Trophoblast cell (in vitro differentiated cells and primary cell): ENCODE measurements around the gene DCXR.

ENCODE experiments used
- DNase-seq, 2 donors: peaks; one replicate each; pipeline ENCODE4 v3.0.0-alpha.2; 2016
- H2AFZ ChIP-seq: 2 replicates; pipeline ENCODE4 v1.6.1; 2013; ENCODE audit warnings: low read length, moderate library complexity, mild to moderate bottlenecking; ENCODE audit not compliant: insufficient read depth, poor library complexity
- H2AK5ac ChIP-seq: 2 replicates; pipeline ENCODE4 v1.6.1; 2013; ENCODE audit warnings: mild to moderate bottlenecking, low read length
- H2BK120ac ChIP-seq: 2 replicates; pipeline ENCODE4 v1.6.1; 2013; ENCODE audit warnings: low read length, mild to moderate bottlenecking, moderate library complexity; ENCODE audit not compliant: insufficient read depth, poor library complexity
- H2BK12ac ChIP-seq: 2 replicates; pipeline ENCODE4 v1.6.1; 2013; ENCODE audit warnings: mild to moderate bottlenecking, low read length, moderate library complexity
- H2BK5ac ChIP-seq: 2 replicates; pipeline ENCODE4 v1.6.1; 2013; ENCODE audit warnings: low read length, low read depth, moderate library complexity, mild to moderate bottlenecking; ENCODE audit not compliant: poor library complexity
- H3K14ac ChIP-seq: 2 replicates; pipeline ENCODE4 v1.6.1; 2013; ENCODE audit warnings: mild to moderate bottlenecking, low read length
- H3K18ac ChIP-seq: 2 replicates; pipeline ENCODE4 v1.6.1; 2013; ENCODE audit warnings: mild to moderate bottlenecking, low read length
- H3K23ac ChIP-seq: 2 replicates; pipeline ENCODE4 v1.6.1; 2013; ENCODE audit warnings: low read length
- H3K27ac ChIP-seq: 2 replicates; pipeline ENCODE4 v1.5.1; 2013; ENCODE audit warnings: low read depth, mild to moderate bottlenecking, inconsistent platforms, low read length, moderate library complexity
- H3K27me3 ChIP-seq: 2 replicates; pipeline ENCODE4 v1.6.1; 2013; ENCODE audit warnings: inconsistent platforms, mild to moderate bottlenecking, low read length, moderate library complexity; ENCODE audit not compliant: insufficient read depth
- H3K36me3 ChIP-seq, 2 experiments: 1 replicate in 1 of 2; 2 replicates in 1 of 2; pipeline ENCODE4 v1.6.1; 2013; ENCODE audit warnings: low read length in 2 of 2, mild to moderate bottlenecking in 2 of 2, moderate library complexity in 1 of 2; ENCODE audit not compliant: insufficient read depth in 2 of 2, control insufficient read depth in 1 of 2
- H3K4ac ChIP-seq: 2 replicates; pipeline ENCODE4 v1.6.1; 2013; ENCODE audit warnings: low read depth, mild to moderate bottlenecking, low read length, moderate library complexity
- H3K4me1 ChIP-seq, 2 experiments: 1 replicate in 1 of 2; 2 replicates in 1 of 2; pipeline ENCODE4 v1.6.1; 2013; ENCODE audit warnings: low read length in 2 of 2, mild to moderate bottlenecking in 2 of 2, moderate library complexity in 1 of 2; ENCODE audit not compliant: insufficient read depth in 2 of 2, control insufficient read depth in 1 of 2
- H3K4me2 ChIP-seq: 2 replicates; pipeline ENCODE4 v1.6.1; 2013; ENCODE audit warnings: inconsistent platforms, mild to moderate bottlenecking, low read length, moderate library complexity
- H3K4me3 ChIP-seq: 2 replicates; pipeline ENCODE4 v1.5.1; 2013; ENCODE audit warnings: mild to moderate bottlenecking, low read depth, low read length, inconsistent platforms
- H3K79me1 ChIP-seq: one replicate; pipeline ENCODE4 v1.6.1; 2013; ENCODE audit warnings: low read length
- H3K79me2 ChIP-seq: 2 replicates; pipeline ENCODE4 v1.6.1; 2013; ENCODE audit warnings: low read length, mild to moderate bottlenecking; ENCODE audit not compliant: control insufficient read depth, insufficient read depth, poor library complexity
- H3K9ac ChIP-seq: 2 replicates; pipeline ENCODE4 v1.6.1; 2013; ENCODE audit warnings: mild to moderate bottlenecking, low read length
- H3K9me3 ChIP-seq: 2 replicates; pipeline ENCODE4 v1.6.1; 2013; ENCODE audit warnings: low read depth, mild to moderate bottlenecking, control low read depth, inconsistent platforms, low read length; ENCODE audit not compliant: insufficient read depth
- H4K12ac ChIP-seq: 2 replicates; pipeline ENCODE4 v1.6.1; 2013; ENCODE audit warnings: low read depth, mild to moderate bottlenecking, low read length, moderate library complexity
- H4K8ac ChIP-seq: 2 replicates; pipeline ENCODE4 v1.6.1; 2013; ENCODE audit warnings: low read depth, mild to moderate bottlenecking, low read length, moderate library complexity
- H4K91ac ChIP-seq: one replicate; pipeline ENCODE4 v1.6.1; 2013; ENCODE audit warnings: low read depth, mild to moderate bottlenecking, low read length, moderate library complexity
- WGBS: extraction: QIAGEN DNeasy Blood & Tissue Kit; methylation state at CpG from one replicate; pipeline ENCODE4 v1.1.7; 2013; ENCODE audit warnings: missing lambda C conversion rate; ENCODE audit not compliant: insufficient read length, insufficient coverage; ENCODE audit errors: extremely low coverage; 5-methylcytosine and 5-hydroxymethylcytosine counted together

Gene DCXR

DNA sequence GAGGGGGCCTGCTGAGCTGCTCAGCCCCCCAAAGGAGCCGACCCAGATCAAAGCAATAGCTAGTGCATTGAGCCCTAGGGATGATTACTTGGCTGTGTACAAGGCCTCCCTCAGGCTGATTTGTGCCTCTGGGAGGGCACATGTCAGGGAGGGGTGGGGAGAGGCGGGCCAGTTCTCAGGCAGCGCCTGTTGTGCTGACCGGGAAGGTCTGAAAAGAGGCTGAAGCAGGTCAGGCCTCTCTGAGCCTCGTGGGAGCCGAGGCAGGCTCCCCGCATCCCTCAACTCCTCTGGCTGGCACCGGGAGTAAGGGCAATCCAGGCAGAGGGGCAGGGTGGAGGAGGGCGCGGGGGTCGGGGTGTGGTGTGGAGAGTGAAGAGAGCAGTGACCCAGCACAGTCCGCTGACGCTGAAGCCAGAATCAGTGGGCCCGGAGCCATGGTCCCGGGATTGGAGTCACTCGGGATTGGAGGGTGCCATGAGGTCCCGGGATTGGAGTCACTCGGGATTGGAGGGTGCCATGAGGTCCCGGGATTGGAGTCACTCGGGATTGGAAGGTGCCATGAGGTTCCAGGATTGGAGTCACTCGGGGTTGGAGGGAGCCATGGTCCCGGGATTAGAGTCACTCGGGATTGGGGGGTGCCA is 3.0 kb downstream of the DCXR start:
- Histone ChIP-seq H4K12ac (no peak overlapping the region), H3K4me3 (no peak overlapping the region), H2AK5ac (no peak overlapping the region), H4K8ac (no peak overlapping the region), H3K79me1 (peaks cover 9% of the 10 kb centered on the region), H2BK12ac (no peak overlapping the region), H3K4me2 (no peak overlapping the region), H3K27me3 (no peaks in the 10 kb centered on the region), H2AFZ (no peak overlapping the region), H2BK5ac (no peak overlapping the region), H2BK120ac (no peak overlapping the region), H3K36me3 (peaks cover 6 to 8% of the 10 kb centered on the region in 2 experiments), H3K4ac (no peak overlapping the region), H3K9me3 (peaks cover 1% of the 10 kb centered on the region), H3K23ac (no peak overlapping the region), H4K91ac (no peak overlapping the region), H3K9ac (no peak overlapping the region), H3K79me2 (peaks cover 5% of the 10 kb centered on the region), H3K14ac (no peak overlapping the region), H3K18ac (no peak overlapping the region), H3K4me1 (peaks cover 5 to 13% of the 10 kb centered on the region in 2 experiments), H3K27ac (no peak overlapping the region)
- WGBS: no CpG with 5 or more reads among the region's 23 CpGs
- DNase-seq: no peak

GRCh38 chr17:82033359-82034085 is 4.0 kb downstream of the DCXR start:
- Histone ChIP-seq H3K79me2 (peaks cover 5% of the 10 kb centered on the region), H4K8ac (no peak overlapping the region), H2BK120ac (no peak overlapping the region), H3K14ac (no peak overlapping the region), H3K4me1 (peaks cover 5 to 13% of the 10 kb centered on the region in 2 experiments), H4K91ac (no peak overlapping the region), H3K4ac (no peak overlapping the region), H3K9ac (no peak overlapping the region), H3K4me3 (no peak overlapping the region), H3K27ac (no peak overlapping the region), H3K9me3 (peaks cover 1% of the 10 kb centered on the region), H3K18ac (no peak overlapping the region), H2BK5ac (no peak overlapping the region), H2AFZ (no peak overlapping the region), H3K36me3 (peaks cover 8 to 9% of the 10 kb centered on the region in 2 experiments), H2AK5ac (no peak overlapping the region), H4K12ac (no peak overlapping the region), H3K79me1 (peaks cover 9% of the 10 kb centered on the region), H2BK12ac (no peak overlapping the region), H3K27me3 (no peaks in the 10 kb centered on the region), H3K23ac (no peak overlapping the region), H3K4me2 (no peak overlapping the region)
- DNase-seq: no peak
- WGBS: no CpG with 5 or more reads among the region's 38 CpGs

- H2BK5ac ChIP-seq: no peak overlapping the region
Measured at GRCh38 chr17:82031885-82032627, 5.4 kb downstream of the DCXR start.

GRCh38 chr17:82031303-82031884 is 6.1 kb downstream of the DCXR start, which contains the start of gene RAC3:
TSS of gene RAC3 (plus strand) at chr17:82031678. CDS start at chr17:82031762, 84 bp downstream.
- peaks cover 5% of the 10 kb centered on the region for H3K9me3 ChIP-seq
- no peaks in the 10 kb centered on the region for H3K27me3 ChIP-seq
- H3K4me1 ChIP-seq: peaks cover under 1 to 8% of the 10 kb centered on the region in 2 experiments
- peak within 1 kb of the TSS; percentile 89 for H3K4me2 ChIP-seq
- H2AK5ac ChIP-seq: no peak within 1 kb of the TSS
- peaks cover 5% of the 10 kb centered on the region for H3K79me1 ChIP-seq
- H3K23ac ChIP-seq: no peak within 1 kb of the TSS
- H3K18ac ChIP-seq: peak within 1 kb of the TSS; percentile 36
- H2BK5ac ChIP-seq: peak within 1 kb of the TSS; percentile 14
- peak within 1 kb of the TSS; percentile 68 for H3K4me3 ChIP-seq
- peak within 1 kb of the TSS; percentile 60 for H4K91ac ChIP-seq
- H4K12ac ChIP-seq: no peak within 1 kb of the TSS
- H2BK120ac ChIP-seq: peak within 1 kb of the TSS; percentile 27
- H3K14ac ChIP-seq: peak within 1 kb of the TSS; percentile 33
- no peaks in the 10 kb centered on the region for H3K79me2 ChIP-seq
- no peak within 1 kb of the TSS for H2BK12ac ChIP-seq
- WGBS: no CpG with 5 or more reads among the region's 96 CpGs
- peaks cover 8 to 16% of the 10 kb centered on the region in 2 experiments for H3K36me3 ChIP-seq
- peak within 1 kb of the TSS; percentile 77 for H2AFZ ChIP-seq
- peak within 1 kb of the TSS; percentile 17 for H3K9ac ChIP-seq
- H3K27ac ChIP-seq: peak within 1 kb of the TSS; percentile 9
- H4K8ac ChIP-seq: peak within 1 kb of the TSS; percentile 20
- H3K4ac ChIP-seq: no peak within 1 kb of the TSS
- DNase-seq: peak in 1 of 2 donors; percentile 48

More at GRCh38 chr17:82031885-82032627, 5.4 kb downstream of the DCXR start:
- H3K9me3 ChIP-seq: peaks cover 3% of the 10 kb centered on the region
- DNase-seq: peak in 1 of 2 donors; percentile 72
- no peak overlapping the region for H3K27ac ChIP-seq
- H2BK120ac ChIP-seq: no peak overlapping the region
- no peak overlapping the region for H4K12ac ChIP-seq
- peak overlapping the region; percentile 33 for H3K14ac ChIP-seq
- no peaks in the 10 kb centered on the region for H3K27me3 ChIP-seq
- no peak overlapping the region for H3K4ac ChIP-seq
- peak overlapping the region; percentile 6 for H2AFZ ChIP-seq
- H4K91ac ChIP-seq: peak overlapping the region; percentile 60
- no peak overlapping the region for H2AK5ac ChIP-seq
- H3K23ac ChIP-seq: no peak overlapping the region
- H3K4me3 ChIP-seq: peak overlapping the region; percentile 20
- H3K79me1 ChIP-seq: peaks cover 9% of the 10 kb centered on the region
- peak overlapping the region; percentile 23 for H3K18ac ChIP-seq
- peak overlapping the region; percentile 62 for H3K4me2 ChIP-seq
- WGBS: no CpG with 5 or more reads among the region's 59 CpGs
- no peak overlapping the region for H3K9ac ChIP-seq
- no peak overlapping the region for H2BK12ac ChIP-seq
- H3K79me2 ChIP-seq: peaks cover 5% of the 10 kb centered on the region
- H4K8ac ChIP-seq: peak overlapping the region; percentile 7
- H3K36me3 ChIP-seq: peaks cover 8 to 16% of the 10 kb centered on the region in 2 experiments
- H3K4me1 ChIP-seq: peaks cover 5 to 13% of the 10 kb centered on the region in 2 experiments
